Tibial nerve (tissue), 4 donors: Measurements from ENCODE around the gene TSPYL6.

Experiments used
- EP300 ChIP-seq, 2 donors: sonication (generic); formaldehyde crosslinking; IDR thresholded peaks; one replicate each; pipeline ENCODE4 v1.6.1; 2017; ENCODE audit warnings: antibody characterized with exemption in 2 of 2, mild to moderate bottlenecking in 1 of 2
- POLR2A ChIP-seq, 2 donors: fragments of 450-650 bp; IDR thresholded peaks; one replicate each; pipeline ENCODE4 v1.6.1; 2017; ENCODE audit warnings: antibody characterized with exemption in 2 of 2, mild to moderate bottlenecking in 2 of 2, moderate library complexity in 2 of 2
- TF ChIP-seq, protein P1 (sequence below), 5 experiments: fragments of 200-600 bp in 3 of 5; fragments of 450-650 bp in 2 of 5; sonication (generic) in 3 of 5; IDR thresholded peaks; one replicate each; pipeline ENCODE4 v1.5.1; 2016 to 2019; ENCODE audit warnings: antibody characterized with exemption in 5 of 5, mild to moderate bottlenecking in 3 of 5, moderate library complexity in 2 of 5

GRCh38 chr2:54295911-54296310 lies 39.9 kb upstream of the TSPYL6 start:
- TF ChIP-seq, protein P1, sequence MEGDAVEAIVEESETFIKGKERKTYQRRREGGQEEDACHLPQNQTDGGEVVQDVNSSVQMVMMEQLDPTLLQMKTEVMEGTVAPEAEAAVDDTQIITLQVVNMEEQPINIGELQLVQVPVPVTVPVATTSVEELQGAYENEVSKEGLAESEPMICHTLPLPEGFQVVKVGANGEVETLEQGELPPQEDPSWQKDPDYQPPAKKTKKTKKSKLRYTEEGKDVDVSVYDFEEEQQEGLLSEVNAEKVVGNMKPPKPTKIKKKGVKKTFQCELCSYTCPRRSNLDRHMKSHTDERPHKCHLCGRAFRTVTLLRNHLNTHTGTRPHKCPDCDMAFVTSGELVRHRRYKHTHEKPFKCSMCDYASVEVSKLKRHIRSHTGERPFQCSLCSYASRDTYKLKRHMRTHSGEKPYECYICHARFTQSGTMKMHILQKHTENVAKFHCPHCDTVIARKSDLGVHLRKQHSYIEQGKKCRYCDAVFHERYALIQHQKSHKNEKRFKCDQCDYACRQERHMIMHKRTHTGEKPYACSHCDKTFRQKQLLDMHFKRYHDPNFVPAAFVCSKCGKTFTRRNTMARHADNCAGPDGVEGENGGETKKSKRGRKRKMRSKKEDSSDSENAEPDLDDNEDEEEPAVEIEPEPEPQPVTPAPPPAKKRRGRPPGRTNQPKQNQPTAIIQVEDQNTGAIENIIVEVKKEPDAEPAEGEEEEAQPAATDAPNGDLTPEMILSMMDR (IDR thresholded peaks at IDR 0.05): no peak
- TF ChIP-seq POLR2A (IDR thresholded peaks at IDR 0.05) (no peak), EP300 (IDR thresholded peaks at IDR 0.05) (no peak)
